IPS-15b (cell line): ENCODE data around the gene SLC6A8.

Experiments used
- H3K27me3 ChIP-seq: one replicate; pipeline ENCODE4 v1.6.1; 2013; ENCODE audit warnings: low read length; ENCODE audit not compliant: control insufficient read depth, insufficient read depth
- H3K36me3 ChIP-seq: one replicate; pipeline ENCODE4 v1.6.1; 2013; ENCODE audit warnings: low read length; ENCODE audit not compliant: control insufficient read depth, insufficient read depth
- H3K4me1 ChIP-seq: one replicate; pipeline ENCODE4 v1.6.1; 2013; ENCODE audit warnings: mild to moderate bottlenecking, low read length; ENCODE audit not compliant: control insufficient read depth, insufficient read depth
- H3K4me3 ChIP-seq: one replicate; pipeline ENCODE4 v1.5.1; 2013; ENCODE audit warnings: low read depth, low read length
- H3K9ac ChIP-seq: one replicate; pipeline ENCODE4 v1.6.1; 2013; ENCODE audit warnings: low read depth, mild to moderate bottlenecking, low read length
- H3K9me3 ChIP-seq: one replicate; pipeline ENCODE4 v1.6.1; 2013; ENCODE audit warnings: mild to moderate bottlenecking, low read length; ENCODE audit not compliant: control insufficient read depth, insufficient read depth

SLC6A8 gene

DNA sequence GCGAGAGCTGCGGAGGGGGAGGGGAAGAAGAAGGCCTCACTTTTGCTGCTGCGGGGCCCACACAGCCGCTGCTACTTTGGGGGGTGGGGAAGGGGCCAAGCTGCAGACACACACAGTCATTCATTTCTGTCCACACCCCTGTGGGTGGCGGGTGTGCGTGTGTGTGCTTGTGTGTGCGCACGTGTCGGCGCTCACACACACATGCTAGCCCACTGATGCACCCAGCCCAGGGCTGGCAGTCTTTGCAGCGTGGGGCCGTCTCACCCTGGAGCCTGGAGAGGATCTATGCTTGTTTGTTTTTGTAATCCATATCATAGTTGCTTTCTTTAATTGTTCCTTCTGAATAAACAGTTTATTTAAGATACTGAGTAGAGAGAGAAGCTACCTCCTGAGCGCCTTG, 36.8 kb upstream of the SLC6A8 start:
- Histone ChIP-seq H3K9me3 (no peaks in the 10 kb centered on the region), H3K36me3 (no peaks in the 10 kb centered on the region), H3K27me3 (peaks cover 28% of the 10 kb centered on the region), H3K4me3 (no peak overlapping the region), H3K9ac (no peak overlapping the region), H3K4me1 (no peaks in the 10 kb centered on the region)

GRCh38 chrX:153651540-153652079, 36.1 kb upstream of the SLC6A8 start:
- Histone ChIP-seq H3K4me1 (no peaks in the 10 kb centered on the region), H3K4me3 (no peak overlapping the region), H3K27me3 (peaks cover 21% of the 10 kb centered on the region), H3K9me3 (no peaks in the 10 kb centered on the region), H3K9ac (no peak overlapping the region), H3K36me3 (no peaks in the 10 kb centered on the region)

- H3K4me3 ChIP-seq, result no peak overlapping the region
- H3K9me3 ChIP-seq, result no peaks in the 10 kb centered on the region
- H3K9ac ChIP-seq, result no peak overlapping the region
- no peaks in the 10 kb centered on the region for H3K4me1 ChIP-seq
- peaks cover 8% of the 10 kb centered on the region for H3K27me3 ChIP-seq
- no peaks in the 10 kb centered on the region for H3K36me3 ChIP-seq
These were observed 34.2 kb upstream of the SLC6A8 start for GRCh38 chrX:153653556-153653955.

- Histone ChIP-seq H3K9ac (no peak overlapping the region), H3K4me1 (no peaks in the 10 kb centered on the region), H3K4me3 (no peak overlapping the region), H3K9me3 (peaks cover 3% of the 10 kb centered on the region), H3K36me3 (no peaks in the 10 kb centered on the region), H3K27me3 (peaks cover 5% of the 10 kb centered on the region)
These were observed 30.6 kb upstream of the SLC6A8 start for GRCh38 chrX:153657161-153657560.

DNA sequence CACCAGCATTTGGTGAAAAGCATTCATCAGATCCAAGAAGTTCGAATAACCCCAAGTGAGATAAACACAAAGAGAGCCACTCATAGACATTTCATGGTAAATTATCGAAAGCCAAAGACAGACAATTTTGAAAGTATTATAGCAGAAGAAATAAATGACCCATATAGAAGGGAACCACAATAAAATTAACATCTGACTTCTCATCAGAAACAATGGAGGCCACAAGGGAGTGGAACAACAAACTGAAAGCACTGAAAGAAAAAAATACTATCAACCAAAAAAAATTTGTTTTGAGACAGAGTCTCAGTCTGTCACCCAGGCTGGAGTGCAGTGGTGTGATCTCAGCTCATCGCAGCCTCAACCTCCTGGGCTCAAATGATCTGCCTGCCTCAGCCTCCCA, 28.5 kb upstream of the SLC6A8 start:
- Histone ChIP-seq H3K4me1 (no peaks in the 10 kb centered on the region), H3K36me3 (no peaks in the 10 kb centered on the region)

DNA sequence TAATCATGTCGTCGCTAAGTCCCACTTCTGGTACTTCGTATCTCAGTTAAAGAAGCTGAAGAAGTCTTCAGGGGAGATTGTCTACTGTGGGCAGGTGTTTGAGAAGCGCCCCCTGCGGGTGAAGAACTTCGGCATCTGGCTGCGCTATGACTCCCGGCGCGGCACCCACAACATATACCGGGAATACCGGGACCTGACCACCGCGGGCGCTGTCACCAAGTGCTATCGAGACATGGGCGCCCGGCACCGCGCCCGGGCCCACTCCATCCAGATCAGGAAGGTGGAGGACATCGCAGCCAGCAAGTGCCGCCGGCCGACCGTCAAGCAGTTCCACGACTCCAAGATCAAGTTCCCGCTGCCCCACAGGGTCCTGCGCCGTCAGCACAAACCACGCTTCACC, 25.5 kb upstream of the SLC6A8 start:
- H3K9me3 ChIP-seq, result peaks cover 3% of the 10 kb centered on the region
- H3K36me3 ChIP-seq, result no peaks in the 10 kb centered on the region
- H3K4me3 ChIP-seq, result no peak overlapping the region
- no peak overlapping the region for H3K9ac ChIP-seq
- peaks cover 5% of the 10 kb centered on the region for H3K27me3 ChIP-seq
- no peaks in the 10 kb centered on the region for H3K4me1 ChIP-seq

More for the DNA sequence above, 28.5 kb upstream of the SLC6A8 start:
- H3K9me3 ChIP-seq, result peaks cover 3% of the 10 kb centered on the region
- H3K9ac ChIP-seq, result no peak overlapping the region
- H3K27me3 ChIP-seq, result peaks cover 5% of the 10 kb centered on the region
- H3K4me3 ChIP-seq, result no peak overlapping the region

- Histone ChIP-seq H3K4me3 (no peak overlapping the region), H3K9ac (no peak overlapping the region), H3K9me3 (no peaks in the 10 kb centered on the region), H3K27me3 (peaks cover 6% of the 10 kb centered on the region), H3K4me1 (no peaks in the 10 kb centered on the region), H3K36me3 (no peaks in the 10 kb centered on the region)
These were observed 21.9 kb upstream of the SLC6A8 start for GRCh38 chrX:153665726-153666306.

GRCh38 chrX:153667281-153667955, 20.3 kb upstream of the SLC6A8 start:
- Histone ChIP-seq H3K27me3 (peaks cover 2% of the 10 kb centered on the region), H3K9me3 (no peaks in the 10 kb centered on the region), H3K9ac (peak overlapping the region; percentile 54), H3K4me3 (peak overlapping the region; percentile 49), H3K4me1 (no peaks in the 10 kb centered on the region), H3K36me3 (no peaks in the 10 kb centered on the region)

GRCh38 chrX:153667956-153668396, 19.8 kb upstream of the SLC6A8 start:
- peaks cover 2% of the 10 kb centered on the region for H3K27me3 ChIP-seq
- H3K9ac ChIP-seq, result peak overlapping the region; percentile 54
- no peaks in the 10 kb centered on the region for H3K9me3 ChIP-seq
- no peaks in the 10 kb centered on the region for H3K36me3 ChIP-seq
- H3K4me3 ChIP-seq, result peak overlapping the region; percentile 49
- no peaks in the 10 kb centered on the region for H3K4me1 ChIP-seq

GRCh38 chrX:153668423-153669173, 19.1 kb upstream of the SLC6A8 start:
- Histone ChIP-seq H3K9me3 (no peaks in the 10 kb centered on the region), H3K9ac (no peak overlapping the region), H3K4me1 (no peaks in the 10 kb centered on the region), H3K27me3 (peaks cover 2% of the 10 kb centered on the region), H3K4me3 (no peak overlapping the region), H3K36me3 (no peaks in the 10 kb centered on the region)

GRCh38 chrX:153669174-153669890, 18.4 kb upstream of the SLC6A8 start:
- no peak overlapping the region for H3K4me3 ChIP-seq
- H3K9ac ChIP-seq, result no peak overlapping the region
- H3K27me3 ChIP-seq, result peaks cover 2% of the 10 kb centered on the region
- H3K36me3 ChIP-seq, result no peaks in the 10 kb centered on the region
- no peaks in the 10 kb centered on the region for H3K9me3 ChIP-seq
- no peaks in the 10 kb centered on the region for H3K4me1 ChIP-seq
